HG03103 (cell line): Measurements from ENCODE around the gene S100A4.
"Not testable (repeated sequence)": the region's sequence is repeated elsewhere in the genome, so short reads cannot be mapped to it uniquely, and the experiment has no call there.

Experiments
- ATAC-seq: cut with Tn5 transposase; IDR thresholded peaks from one replicate; pipeline ENCODE4 v1.9.1; 2021; ENCODE audit warnings: low read depth; ENCODE audit not compliant: unreplicated experiment

S100A4 gene

DNA sequence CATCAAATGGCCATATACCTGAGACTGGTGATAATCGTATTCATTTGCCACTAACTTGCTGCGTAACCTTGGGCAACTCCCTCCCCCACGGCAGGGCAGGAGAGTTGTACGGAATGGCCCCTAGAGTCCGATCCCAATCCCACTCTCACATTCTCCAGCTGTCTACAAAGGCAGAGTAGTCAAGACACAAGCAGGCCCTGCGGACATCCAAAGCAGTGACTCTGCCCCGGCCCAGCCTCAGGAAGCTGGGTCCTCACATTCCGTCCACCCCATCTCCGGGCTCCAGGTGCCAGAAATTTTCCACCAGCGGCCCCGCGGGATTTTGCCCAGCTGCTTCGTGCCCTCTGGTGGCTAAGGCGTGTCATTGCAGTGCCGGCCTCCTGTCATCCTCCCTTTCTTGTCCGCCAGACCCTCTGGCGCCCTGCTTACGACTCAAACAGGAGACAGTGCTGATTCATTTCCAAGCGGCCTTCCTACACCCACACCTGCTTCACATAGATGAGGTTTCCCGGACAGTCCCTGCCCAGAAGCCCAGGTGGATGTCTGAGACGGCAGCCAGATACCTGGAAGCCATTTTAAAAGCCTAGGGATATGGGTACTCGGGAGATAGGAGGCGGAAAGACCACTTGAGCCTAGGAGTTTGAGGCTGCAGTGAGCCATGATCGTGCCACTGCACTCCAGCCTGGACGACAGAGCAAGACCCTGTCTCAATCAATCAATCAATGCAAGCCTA, 22.9 kb upstream of the S100A4 start:
- no peak for ATAC-seq

DNA sequence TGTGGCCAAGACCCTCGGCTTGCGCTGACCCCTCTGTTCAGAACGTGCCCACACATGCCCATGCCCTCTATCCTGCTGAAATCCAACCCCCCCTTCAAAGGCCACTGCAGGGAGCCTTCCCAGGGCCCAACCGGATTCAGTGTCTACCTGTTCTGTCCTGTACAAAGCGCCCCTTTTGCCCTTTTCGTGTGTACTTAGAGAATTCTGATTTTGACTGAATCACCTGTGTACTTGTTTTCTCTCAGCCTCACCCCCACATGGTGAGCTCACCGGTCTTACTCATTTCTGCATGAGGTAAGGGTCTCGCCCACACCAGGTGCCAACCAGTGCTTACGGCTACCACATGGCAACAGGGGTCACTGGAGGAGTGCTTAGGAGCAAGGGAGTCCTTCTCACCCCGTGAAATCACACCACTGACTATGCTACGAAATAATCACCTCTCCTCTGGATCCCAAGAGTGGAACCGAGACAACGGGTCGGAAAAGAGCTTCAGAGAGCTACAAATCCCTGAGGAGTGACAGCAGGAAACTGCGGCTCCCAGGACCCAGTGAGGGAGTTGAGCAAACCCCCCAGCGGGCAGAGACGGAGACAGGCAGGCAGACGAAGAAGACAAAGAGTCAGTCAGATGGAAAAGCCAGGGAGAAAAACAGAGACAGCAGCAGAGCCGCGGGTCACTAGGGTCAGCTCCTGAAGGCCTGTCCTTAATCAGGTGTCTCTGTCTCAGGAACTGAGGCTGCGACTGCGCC, 22.2 kb upstream of the S100A4 start:
- ATAC-seq, result no peak

DNA sequence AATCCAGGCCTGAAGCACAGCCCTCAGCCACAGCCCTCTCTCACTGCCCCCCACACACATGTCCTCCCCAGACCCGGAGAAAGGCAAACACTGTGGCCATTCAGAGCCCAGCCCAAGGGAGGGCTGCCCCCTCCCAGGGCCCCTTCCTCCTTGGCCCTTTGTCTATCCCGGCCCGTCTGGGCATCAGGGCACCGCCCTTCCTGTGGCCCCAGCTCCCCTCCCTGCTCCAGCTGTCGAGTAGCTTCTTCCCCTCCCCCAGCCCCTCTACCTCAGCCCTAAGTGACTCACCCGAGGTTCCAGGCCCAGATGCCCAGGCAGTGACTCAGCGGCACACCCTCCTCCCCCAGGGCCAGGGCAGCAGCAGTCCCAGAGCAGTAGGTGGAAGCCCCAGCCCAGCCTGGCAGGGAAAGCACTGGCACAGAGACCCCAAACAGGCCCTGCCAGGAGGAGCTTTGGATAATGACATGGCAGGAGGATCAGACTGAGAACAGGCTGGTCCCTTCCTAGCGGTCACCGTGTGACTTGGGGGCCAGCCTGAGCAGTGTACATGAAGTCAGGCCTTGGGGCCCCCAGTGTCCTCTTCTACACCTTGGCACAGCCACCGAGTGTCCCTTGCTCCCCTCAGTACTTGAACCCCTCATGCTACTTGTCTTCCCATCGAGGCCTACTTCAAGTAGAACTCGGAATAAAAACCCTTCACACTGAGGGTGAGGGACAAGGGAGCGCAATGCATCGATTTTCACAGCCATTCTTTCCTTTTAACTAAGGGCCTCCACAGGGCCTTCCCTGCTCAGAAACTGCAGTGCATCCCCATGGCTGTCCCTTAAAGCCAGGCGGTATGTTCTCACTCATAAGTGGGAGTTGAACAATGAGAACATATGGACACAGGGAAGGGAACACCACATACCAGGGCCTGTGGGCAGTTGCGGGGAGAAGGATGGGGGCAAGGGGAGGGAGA, 21.1 kb upstream of the S100A4 start:
- ATAC-seq, result no peak

DNA sequence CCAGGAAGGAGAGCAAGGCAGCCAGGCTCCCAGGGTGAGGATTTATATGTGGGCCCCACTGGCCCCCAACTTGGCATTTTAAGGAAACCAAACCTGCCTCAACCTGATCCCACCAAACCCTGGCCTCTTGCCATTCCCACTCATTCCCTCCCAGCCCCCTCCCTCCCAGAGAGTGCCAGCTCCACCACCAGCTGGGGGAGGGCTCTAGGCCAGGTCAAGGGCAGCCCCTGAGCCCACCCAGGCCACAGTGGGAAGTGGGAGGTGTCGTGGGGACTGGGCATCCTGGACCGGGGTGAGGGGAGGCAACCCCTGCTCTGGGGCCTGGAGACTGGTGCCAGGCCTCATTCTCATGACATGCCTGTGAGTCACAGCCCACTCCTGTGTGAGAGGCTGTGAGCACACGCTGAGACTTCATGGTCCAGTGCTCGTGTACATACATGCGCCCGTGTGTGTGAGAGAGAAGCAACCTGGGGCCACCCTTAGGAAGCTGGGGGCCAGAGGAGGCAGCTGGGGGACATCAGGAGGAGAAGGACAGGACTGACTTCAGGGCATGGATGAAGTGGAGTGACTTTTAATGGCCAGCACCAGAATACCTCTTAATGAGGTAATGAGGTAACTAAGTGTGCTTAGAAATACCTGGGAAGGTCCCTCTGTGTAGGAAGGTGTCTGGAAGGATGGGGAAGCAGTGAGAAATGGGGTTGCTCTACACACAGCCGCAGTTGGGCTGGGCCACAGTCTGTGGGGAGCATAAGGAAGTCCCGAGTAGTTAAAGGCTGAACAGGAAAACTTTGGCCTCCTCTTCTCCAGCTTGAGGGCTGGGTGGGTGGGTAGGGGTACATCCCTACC, 20.1 kb upstream of the S100A4 start, which contains the start of gene S100A2:
Gene S100A2 (minus strand): TSS at position 316 of the 846 bp plus-strand sequence. CDS start 1,967 bp downstream, outside the sequence.
- no peak for ATAC-seq

DNA sequence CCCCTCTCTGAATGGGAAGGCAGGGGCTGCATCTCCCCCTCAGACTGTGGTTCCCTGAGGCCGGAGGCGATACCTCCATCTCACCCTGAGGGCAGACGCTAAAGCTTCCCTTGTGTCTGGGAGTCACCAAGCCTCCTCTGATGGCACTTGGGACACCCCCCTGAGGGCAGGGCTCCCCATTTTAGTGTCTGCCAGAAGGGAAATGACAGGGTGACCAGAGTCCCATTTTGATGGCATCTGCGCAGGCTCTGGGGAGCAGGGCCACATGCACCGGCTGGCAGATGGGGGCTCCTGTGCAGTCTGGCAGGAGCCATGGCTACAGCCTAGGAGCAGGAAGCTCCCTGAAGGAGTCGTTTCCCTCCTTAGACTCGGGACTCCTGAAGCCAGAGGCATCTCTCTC, 18.4 kb upstream of the S100A4 start:
- ATAC-seq, result no peak

DNA sequence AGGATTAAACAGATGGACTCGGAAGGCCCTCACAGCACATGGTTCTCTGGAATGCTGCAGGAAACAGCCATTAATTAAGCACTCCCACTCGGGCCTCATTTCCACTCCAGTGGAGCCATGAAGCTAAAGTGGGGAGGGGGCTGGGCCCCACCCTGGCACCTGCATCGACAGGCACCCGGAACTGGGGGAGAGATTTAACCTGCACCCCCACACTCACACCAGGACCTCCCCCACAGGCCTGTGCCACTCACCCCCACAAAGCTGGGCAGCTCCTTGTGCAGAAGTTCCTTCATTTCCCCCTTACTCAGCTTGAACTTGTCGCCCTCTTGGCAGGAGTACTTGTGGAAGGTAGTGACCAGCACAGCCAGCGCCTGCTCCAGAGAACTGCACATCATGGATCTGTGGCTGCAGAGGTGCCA, 17.9 kb upstream of the S100A4 start:
- ATAC-seq, result no peak

DNA sequence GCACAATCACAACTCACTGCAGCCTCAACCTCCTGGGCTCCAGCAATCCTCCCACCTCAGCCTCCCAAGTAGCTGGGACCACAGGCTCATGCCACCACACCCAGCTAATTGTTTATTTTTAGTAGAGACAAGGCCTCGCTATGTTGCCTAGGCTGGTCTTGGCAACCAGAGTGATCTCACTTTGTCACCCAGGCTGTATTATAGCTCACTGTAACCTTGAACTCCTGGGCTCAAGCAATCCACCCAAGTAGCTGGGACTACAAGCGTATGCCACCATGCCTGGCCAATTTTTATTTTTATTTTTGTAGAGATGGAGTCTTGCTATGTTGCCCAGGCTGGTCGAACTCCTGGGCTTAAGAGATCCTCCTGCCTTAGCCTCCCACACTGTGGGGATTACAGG, 16.4 kb upstream of the S100A4 start:
- ATAC-seq, result not testable (repeated sequence)

DNA sequence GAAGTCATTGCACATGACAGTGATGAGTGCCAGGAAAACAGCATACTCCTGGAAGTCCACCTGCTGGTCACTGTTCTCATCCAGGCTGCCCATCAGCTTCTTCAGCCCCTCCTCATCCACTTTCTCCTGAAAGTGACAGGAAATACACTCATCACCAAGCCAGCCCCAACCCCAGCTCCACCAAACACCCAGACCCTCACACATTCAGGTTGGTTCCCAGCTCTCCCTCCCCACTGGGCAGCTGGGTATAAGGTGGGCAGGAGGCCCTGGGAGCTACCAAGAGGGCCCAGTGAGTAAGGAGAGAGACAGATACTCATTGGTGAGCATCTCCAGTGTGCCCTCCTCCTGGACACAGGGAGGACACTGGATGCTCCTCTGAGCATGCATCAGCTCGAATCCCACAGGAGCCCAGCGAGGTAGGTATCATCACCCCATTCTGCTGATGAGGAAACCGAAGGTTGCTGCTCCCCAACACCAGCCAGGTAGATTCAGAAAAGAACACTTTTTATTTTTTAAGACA, 15.9 kb upstream of the S100A4 start:
- no peak for ATAC-seq

DNA sequence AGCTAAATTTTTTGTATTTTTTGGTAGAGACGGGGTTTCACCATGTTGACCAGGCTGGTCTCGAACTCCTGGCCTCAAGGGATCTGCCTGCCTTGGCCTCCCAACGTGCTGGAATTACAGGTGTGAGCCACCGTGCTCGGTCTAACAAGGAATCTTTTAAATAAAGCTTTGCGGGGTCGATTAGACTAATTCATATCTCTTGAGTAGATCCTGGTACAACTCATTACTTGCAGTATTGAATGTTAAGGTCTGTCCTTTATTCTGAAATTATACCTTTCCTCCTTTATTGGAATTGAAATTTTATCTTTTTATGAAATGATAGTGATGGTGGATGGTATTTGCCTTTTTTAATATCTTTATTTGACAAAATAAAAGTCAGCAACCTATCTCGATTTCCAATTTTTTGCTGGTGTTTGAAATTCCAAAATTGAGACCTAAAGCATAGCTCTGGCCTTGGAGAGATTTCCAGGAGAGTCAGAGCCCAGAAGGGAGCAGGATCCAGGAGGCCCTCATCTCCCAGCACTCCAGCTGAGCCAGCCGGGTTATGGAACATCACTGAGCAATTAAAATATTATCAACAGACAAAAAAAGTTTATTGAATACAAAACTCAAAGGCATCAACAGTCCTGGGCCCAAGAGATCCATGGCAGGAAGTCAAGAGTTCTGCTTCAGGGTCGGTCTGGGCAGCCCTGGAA, 15.3 kb upstream of the S100A4 start:
- ATAC-seq, result no peak

DNA sequence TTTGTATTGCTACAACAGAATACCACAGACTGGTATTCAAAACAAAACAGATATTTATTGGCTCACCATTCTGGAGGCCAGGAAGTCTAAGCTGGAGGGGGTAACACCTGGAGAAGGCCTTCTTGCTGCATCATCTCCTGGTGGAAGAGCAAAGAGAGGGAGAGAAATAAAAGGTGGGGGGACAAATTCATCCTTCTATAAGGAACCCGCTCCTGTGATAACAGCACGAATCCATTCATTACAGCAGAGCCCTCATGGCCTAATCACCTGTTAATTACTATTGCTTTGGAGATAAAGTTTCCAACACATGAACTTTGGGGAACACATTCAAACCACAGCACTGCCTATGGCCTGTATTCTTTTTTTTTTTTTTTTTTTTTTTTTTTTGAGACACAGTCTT, 14.6 kb upstream of the S100A4 start:
- ATAC-seq, result no peak

DNA sequence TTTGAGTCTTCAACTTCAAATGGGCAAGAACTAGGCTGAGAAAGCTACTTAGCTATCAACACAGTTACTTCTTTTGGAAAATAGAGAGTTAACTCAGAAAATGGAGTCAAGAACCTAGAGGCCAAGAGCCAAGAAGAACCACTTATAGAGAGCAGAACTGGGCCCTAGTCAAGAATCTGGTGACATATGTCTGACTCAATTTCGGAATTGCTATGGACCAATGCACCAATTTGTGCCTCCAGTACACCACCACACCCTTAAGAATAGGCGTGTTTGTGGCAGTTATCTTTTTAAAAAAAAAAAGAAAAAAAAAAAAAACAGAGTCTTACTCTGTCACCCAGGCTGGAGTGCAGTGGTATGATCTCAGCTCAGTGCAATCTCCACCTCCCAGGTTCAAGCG, 12.3 kb upstream of the S100A4 start:
- ATAC-seq, result no peak

DNA sequence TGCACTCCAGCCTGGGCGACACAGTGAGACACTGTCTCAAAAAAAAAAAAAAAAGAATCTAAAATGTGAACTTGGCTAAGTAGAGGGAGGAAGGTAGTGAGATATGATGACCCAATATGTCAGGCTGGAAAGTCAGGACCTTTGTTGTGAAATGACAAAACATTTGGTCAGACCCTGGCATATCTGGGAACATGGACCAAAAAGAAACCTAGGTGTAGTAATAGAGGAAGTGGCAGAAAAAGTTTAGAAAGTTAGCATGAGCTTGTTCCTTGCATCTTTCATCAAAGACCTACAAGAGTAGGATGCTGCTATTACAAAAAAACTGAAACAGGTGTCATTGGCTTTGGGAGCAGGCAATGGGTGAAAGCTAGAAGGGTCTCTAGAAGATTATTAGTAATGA, 10.7 kb upstream of the S100A4 start:
- no peak for ATAC-seq

DNA sequence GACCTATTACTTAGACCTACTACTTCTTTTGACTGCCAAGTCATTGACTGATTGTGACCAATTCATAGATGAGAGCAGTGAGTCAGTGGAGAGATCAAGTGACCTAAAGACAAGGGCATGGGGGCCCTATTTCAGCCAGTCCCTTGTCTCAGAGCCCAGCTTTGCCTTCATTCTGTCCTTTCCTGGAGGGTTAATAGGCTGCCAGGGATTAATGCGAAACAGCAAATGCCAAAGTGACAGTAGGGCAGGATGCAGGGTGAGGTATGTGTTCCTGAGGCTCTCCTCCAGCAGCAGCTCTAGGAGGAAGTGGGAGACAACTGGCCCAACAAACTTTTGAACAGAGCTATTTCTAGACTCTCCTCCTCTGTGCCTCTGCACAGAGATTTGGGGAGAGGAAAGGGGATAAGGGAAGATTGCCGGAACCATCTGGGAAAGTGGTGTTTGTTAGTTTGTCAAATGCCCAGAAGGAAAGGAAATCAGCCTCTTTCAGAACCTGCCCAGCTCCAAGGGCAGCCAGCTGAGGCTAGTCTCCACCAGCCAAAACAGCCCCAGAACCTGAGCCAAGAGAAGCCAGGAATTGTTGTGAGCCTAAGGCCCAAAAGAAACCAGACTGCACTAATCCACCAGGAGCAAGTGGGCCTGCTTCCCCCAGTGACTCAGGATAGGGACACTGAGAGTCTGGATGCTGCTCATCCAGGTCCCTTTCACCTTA, 8.4 kb upstream of the S100A4 start:
- ATAC-seq, result no peak

DNA sequence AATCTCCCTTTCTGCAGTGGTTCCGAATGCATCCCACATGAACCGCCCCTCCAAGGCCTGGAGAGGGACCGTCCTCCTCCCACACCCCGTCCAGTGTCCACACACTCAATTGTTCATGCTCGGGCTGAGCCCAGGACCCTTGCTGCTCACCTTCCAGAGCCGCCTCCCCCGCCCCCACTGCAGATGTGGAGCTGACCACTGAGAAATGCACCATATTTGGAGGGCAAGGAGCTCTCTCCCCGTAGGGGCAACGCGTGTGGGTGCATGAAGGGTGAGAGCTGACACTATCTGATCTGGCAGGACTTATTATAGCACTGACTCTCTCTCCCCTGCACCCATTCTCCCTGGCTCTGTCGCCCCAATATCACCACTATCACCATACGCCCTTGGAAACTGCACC, 7.5 kb upstream of the S100A4 start:
- ATAC-seq, result no peak

DNA sequence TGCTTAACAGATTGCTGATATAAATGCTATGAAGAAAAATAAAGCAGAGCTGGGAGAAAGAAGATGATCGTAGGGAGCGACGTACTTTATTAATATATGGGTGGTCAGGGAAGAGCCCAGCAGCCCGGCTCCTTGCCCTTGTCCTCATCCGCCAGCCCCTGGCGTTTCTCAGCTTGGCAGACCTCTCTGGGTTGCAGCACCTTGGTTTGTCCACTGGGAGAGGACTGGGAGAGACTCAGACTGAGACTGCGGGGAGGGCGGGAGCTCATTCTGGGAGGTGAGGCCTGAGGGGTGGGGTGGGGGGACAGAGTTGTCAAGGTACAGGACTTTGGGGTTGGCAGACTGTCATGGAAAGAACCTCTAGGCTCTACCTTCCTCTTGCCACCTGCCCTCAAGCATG, 6.7 kb upstream of the S100A4 start:
- ATAC-seq, result no peak

DNA sequence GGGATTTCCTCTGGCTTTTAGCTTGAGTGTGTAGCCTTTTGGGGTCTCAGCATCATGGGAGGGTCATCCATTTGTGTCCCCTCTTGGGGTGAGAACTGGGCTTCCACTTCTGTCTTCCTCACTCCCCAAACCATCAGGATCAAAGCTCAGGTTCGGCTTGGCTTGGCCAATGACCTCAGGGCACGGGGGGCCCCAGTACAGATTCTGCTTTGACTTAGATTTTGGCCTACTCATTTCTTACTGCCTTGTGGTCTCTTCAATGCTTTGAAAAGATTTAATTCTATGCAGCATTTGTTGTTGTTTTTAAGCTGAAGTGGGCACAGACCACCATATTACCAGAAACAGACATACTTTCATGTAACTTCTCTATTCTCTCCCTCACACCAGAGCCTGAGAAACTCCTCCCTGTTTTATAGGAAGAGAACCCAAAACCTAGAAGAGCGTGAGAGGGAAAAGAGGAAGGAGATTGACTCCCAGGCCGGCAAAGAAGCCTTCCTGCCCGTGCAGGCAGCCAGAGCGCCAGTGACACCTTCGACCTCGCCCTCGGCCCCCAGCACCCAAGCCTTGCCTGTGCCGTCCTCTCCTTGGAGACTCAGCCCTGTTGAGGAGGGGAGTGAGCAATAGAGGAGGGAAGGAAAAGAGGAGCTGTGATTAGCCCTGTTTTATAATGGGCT, 5.4 kb upstream of the S100A4 start:
- no peak for ATAC-seq

DNA sequence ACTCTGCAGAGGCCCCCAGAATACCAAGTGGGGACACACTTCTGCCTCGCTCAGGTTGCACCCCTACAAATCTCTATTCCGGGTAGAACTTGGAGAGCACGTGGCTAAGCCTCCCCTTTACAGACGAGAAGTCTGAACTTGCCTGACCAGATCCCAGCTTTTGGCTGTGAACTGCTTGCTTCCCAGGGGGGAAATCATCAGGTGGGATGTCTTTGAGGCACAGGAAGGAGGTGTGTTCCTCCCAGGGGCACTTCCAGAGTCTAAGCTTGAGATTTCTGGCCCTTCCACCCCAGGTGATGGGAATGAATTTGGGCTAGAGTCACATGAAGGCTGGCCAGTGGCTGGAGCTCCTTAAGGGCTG, 4.8 kb upstream of the S100A4 start:
- ATAC-seq, result no peak

DNA sequence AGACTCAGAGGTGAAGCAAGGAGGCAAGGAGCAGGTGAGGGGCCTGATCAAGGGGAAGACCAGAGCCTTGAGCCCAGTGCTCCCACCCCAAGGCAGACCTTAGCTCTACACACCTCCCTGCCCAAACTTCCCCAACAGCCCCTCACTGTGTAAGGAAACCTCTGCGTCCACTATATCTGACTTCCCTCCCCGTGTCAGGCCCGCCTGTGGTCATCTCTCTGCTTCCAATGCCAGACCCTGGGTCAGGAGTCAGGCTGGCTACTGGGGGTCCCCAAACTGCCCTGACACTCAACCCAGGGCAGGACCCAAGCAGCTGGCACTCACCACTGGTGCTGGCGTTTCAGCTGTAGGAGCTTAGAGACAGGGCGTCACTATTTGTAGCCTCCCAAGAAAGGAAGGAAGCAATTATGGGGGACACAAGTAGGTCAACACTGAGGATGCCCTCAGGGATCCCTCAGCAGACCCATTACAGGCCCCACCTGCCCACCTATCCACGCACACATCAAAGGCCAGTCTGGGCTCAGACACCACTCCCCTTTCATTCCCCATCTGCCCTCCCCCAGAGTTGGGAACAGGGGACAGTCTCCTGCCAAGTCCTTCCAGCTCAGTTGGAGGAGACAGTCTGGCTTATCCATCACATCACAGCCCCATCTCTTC, 4.3 kb upstream of the S100A4 start:
- no peak for ATAC-seq
